Trophoblast cell (in vitro differentiated cells and primary cell): ENCODE data around the gene FAAP100.

Experiments
- DNase-seq, 2 donors: peaks; one replicate each; pipeline ENCODE4 v3.0.0-alpha.2; 2016
- H2AFZ ChIP-seq: 2 replicates; pipeline ENCODE4 v1.6.1; 2013; ENCODE audit warnings: low read length, moderate library complexity, mild to moderate bottlenecking; ENCODE audit not compliant: insufficient read depth, poor library complexity
- H2AK5ac ChIP-seq: 2 replicates; pipeline ENCODE4 v1.6.1; 2013; ENCODE audit warnings: mild to moderate bottlenecking, low read length
- H2BK120ac ChIP-seq: 2 replicates; pipeline ENCODE4 v1.6.1; 2013; ENCODE audit warnings: low read length, mild to moderate bottlenecking, moderate library complexity; ENCODE audit not compliant: insufficient read depth, poor library complexity
- H2BK12ac ChIP-seq: 2 replicates; pipeline ENCODE4 v1.6.1; 2013; ENCODE audit warnings: mild to moderate bottlenecking, low read length, moderate library complexity
- H2BK5ac ChIP-seq: 2 replicates; pipeline ENCODE4 v1.6.1; 2013; ENCODE audit warnings: low read length, low read depth, moderate library complexity, mild to moderate bottlenecking; ENCODE audit not compliant: poor library complexity
- H3K14ac ChIP-seq: 2 replicates; pipeline ENCODE4 v1.6.1; 2013; ENCODE audit warnings: mild to moderate bottlenecking, low read length
- H3K18ac ChIP-seq: 2 replicates; pipeline ENCODE4 v1.6.1; 2013; ENCODE audit warnings: mild to moderate bottlenecking, low read length
- H3K23ac ChIP-seq: 2 replicates; pipeline ENCODE4 v1.6.1; 2013; ENCODE audit warnings: low read length
- H3K27ac ChIP-seq: 2 replicates; pipeline ENCODE4 v1.5.1; 2013; ENCODE audit warnings: low read depth, mild to moderate bottlenecking, inconsistent platforms, low read length, moderate library complexity
- H3K27me3 ChIP-seq: 2 replicates; pipeline ENCODE4 v1.6.1; 2013; ENCODE audit warnings: inconsistent platforms, mild to moderate bottlenecking, low read length, moderate library complexity; ENCODE audit not compliant: insufficient read depth
- H3K36me3 ChIP-seq, 2 experiments: 1 replicate in 1 of 2; 2 replicates in 1 of 2; pipeline ENCODE4 v1.6.1; 2013; ENCODE audit warnings: low read length in 2 of 2, mild to moderate bottlenecking in 2 of 2, moderate library complexity in 1 of 2; ENCODE audit not compliant: insufficient read depth in 2 of 2, control insufficient read depth in 1 of 2
- H3K4ac ChIP-seq: 2 replicates; pipeline ENCODE4 v1.6.1; 2013; ENCODE audit warnings: low read depth, mild to moderate bottlenecking, low read length, moderate library complexity
- H3K4me1 ChIP-seq, 2 experiments: 1 replicate in 1 of 2; 2 replicates in 1 of 2; pipeline ENCODE4 v1.6.1; 2013; ENCODE audit warnings: low read length in 2 of 2, mild to moderate bottlenecking in 2 of 2, moderate library complexity in 1 of 2; ENCODE audit not compliant: insufficient read depth in 2 of 2, control insufficient read depth in 1 of 2
- H3K4me2 ChIP-seq: 2 replicates; pipeline ENCODE4 v1.6.1; 2013; ENCODE audit warnings: inconsistent platforms, mild to moderate bottlenecking, low read length, moderate library complexity
- H3K4me3 ChIP-seq: 2 replicates; pipeline ENCODE4 v1.5.1; 2013; ENCODE audit warnings: mild to moderate bottlenecking, low read depth, low read length, inconsistent platforms
- H3K79me1 ChIP-seq: one replicate; pipeline ENCODE4 v1.6.1; 2013; ENCODE audit warnings: low read length
- H3K79me2 ChIP-seq: 2 replicates; pipeline ENCODE4 v1.6.1; 2013; ENCODE audit warnings: low read length, mild to moderate bottlenecking; ENCODE audit not compliant: control insufficient read depth, insufficient read depth, poor library complexity
- H3K9ac ChIP-seq: 2 replicates; pipeline ENCODE4 v1.6.1; 2013; ENCODE audit warnings: mild to moderate bottlenecking, low read length
- H3K9me3 ChIP-seq: 2 replicates; pipeline ENCODE4 v1.6.1; 2013; ENCODE audit warnings: low read depth, mild to moderate bottlenecking, control low read depth, inconsistent platforms, low read length; ENCODE audit not compliant: insufficient read depth
- H4K12ac ChIP-seq: 2 replicates; pipeline ENCODE4 v1.6.1; 2013; ENCODE audit warnings: low read depth, mild to moderate bottlenecking, low read length, moderate library complexity
- H4K8ac ChIP-seq: 2 replicates; pipeline ENCODE4 v1.6.1; 2013; ENCODE audit warnings: low read depth, mild to moderate bottlenecking, low read length, moderate library complexity
- H4K91ac ChIP-seq: one replicate; pipeline ENCODE4 v1.6.1; 2013; ENCODE audit warnings: low read depth, mild to moderate bottlenecking, low read length, moderate library complexity
- WGBS: extraction: QIAGEN DNeasy Blood & Tissue Kit; methylation state at CpG from one replicate; pipeline ENCODE4 v1.1.7; 2013; ENCODE audit warnings: missing lambda C conversion rate; ENCODE audit not compliant: insufficient read length, insufficient coverage; ENCODE audit errors: extremely low coverage; 5-methylcytosine and 5-hydroxymethylcytosine counted together

FAAP100 gene

GRCh38 chr17:81556863-81557262 is 4.7 kb upstream of the FAAP100 start:
- Histone ChIP-seq H3K79me1 (peaks cover 7% of the 10 kb centered on the region), H2BK5ac (no peak overlapping the region), H3K79me2 (peaks cover 5% of the 10 kb centered on the region), H3K27ac (no peak overlapping the region), H3K18ac (no peak overlapping the region), H3K9me3 (no peaks in the 10 kb centered on the region), H3K4ac (no peak overlapping the region), H2BK12ac (no peak overlapping the region), H4K8ac (no peak overlapping the region), H2AFZ (no peak overlapping the region), H3K36me3 (peaks cover 47 to 55% of the 10 kb centered on the region in 2 experiments), H2AK5ac (no peak overlapping the region), H3K4me3 (no peak overlapping the region), H2BK120ac (no peak overlapping the region), H3K23ac (no peak overlapping the region), H3K14ac (no peak overlapping the region), H3K27me3 (no peaks in the 10 kb centered on the region), H4K91ac (no peak overlapping the region), H3K4me2 (no peak overlapping the region), H3K4me1 (peaks cover 0 to 6% of the 10 kb centered on the region in 2 experiments), H4K12ac (no peak overlapping the region), H3K9ac (no peak overlapping the region)
- no peak for DNase-seq
- WGBS, result no CpG with 5 or more reads among the region's 6 CpGs

GRCh38 chr17:81556175-81556691 is 4.1 kb upstream of the FAAP100 start:
- H3K4me1 ChIP-seq, result peaks cover under 1 to 12% of the 10 kb centered on the region in 2 experiments
- WGBS, result no CpG with 5 or more reads among the region's 9 CpGs
- H3K23ac ChIP-seq, result no peak overlapping the region
- peaks cover 9% of the 10 kb centered on the region for H3K79me2 ChIP-seq
- H4K8ac ChIP-seq, result no peak overlapping the region
- H3K9ac ChIP-seq, result no peak overlapping the region
- peak overlapping the region; percentile 10 for H4K12ac ChIP-seq
- no peak overlapping the region for H3K18ac ChIP-seq
- no peaks in the 10 kb centered on the region for H3K27me3 ChIP-seq
- no peak overlapping the region for H2BK5ac ChIP-seq
- no peak overlapping the region for H3K4me3 ChIP-seq
- no peak overlapping the region for H2BK120ac ChIP-seq
- H2BK12ac ChIP-seq, result no peak overlapping the region
- H3K4me2 ChIP-seq, result no peak overlapping the region
- DNase-seq, result no peak
- H3K36me3 ChIP-seq, result peaks cover 45 to 51% of the 10 kb centered on the region in 2 experiments
- H2AFZ ChIP-seq, result no peak overlapping the region
- H4K91ac ChIP-seq, result no peak overlapping the region
- no peak overlapping the region for H3K14ac ChIP-seq
- peaks cover 9% of the 10 kb centered on the region for H3K79me1 ChIP-seq
- no peak overlapping the region for H2AK5ac ChIP-seq
- no peak overlapping the region for H3K4ac ChIP-seq
- no peaks in the 10 kb centered on the region for H3K9me3 ChIP-seq
- no peak overlapping the region for H3K27ac ChIP-seq

GRCh38 chr17:81553616-81554181 is 1.5 kb upstream of the FAAP100 start:
- Histone ChIP-seq H3K79me2 (peaks cover 9% of the 10 kb centered on the region), H3K4me2 (peak overlapping the region; percentile 90), H3K27ac (no peak overlapping the region), H2BK5ac (no peak overlapping the region), H4K91ac (no peak overlapping the region), H3K23ac (no peak overlapping the region), H4K8ac (no peak overlapping the region), H3K36me3 (peaks cover 42 to 49% of the 10 kb centered on the region in 2 experiments), H3K27me3 (no peaks in the 10 kb centered on the region), H2BK120ac (no peak overlapping the region), H4K12ac (peak overlapping the region; percentile 20), H2AK5ac (no peak overlapping the region), H3K4me1 (peaks cover 2 to 15% of the 10 kb centered on the region in 2 experiments), H3K4ac (no peak overlapping the region), H2BK12ac (no peak overlapping the region), H3K14ac (no peak overlapping the region), H3K18ac (no peak overlapping the region), H3K9me3 (no peaks in the 10 kb centered on the region), H3K79me1 (peaks cover 9% of the 10 kb centered on the region), H3K9ac (no peak overlapping the region), H2AFZ (no peak overlapping the region), H3K4me3 (no peak overlapping the region)
- peak in 1 of 2 donors; percentile 52 for DNase-seq
- no CpG with 5 or more reads among the region's 24 CpGs for WGBS

DNA sequence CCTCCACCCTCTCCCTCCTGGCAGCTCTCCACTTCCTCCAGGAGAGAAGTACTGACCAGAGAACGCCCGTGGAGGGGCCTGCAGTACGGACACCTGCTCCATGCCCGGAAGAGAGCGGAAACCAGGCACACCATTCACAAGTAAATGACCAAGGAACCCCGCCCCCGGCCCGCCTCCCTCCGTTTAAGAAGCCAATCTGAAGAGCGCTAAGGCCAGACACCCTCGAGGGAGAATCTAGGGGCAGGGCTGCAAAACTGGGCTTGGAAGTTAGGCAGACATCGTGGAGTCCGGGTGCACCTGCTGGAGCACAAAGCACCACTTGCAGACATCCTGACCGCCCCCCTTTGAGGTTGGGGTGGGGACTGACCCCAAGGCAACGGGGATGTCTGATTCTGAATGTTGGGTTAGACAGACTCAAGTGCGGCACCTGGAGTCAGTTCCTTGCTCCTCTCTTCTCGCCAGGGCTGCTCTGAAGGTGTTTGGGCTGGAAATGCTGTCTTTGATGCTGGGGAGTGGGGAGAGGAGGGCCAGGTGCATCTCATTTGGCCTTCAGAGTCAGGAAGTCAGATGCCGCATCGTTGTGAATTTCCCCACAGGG is 964 bp upstream of the FAAP100 start:
- H3K27me3 ChIP-seq, result no peaks in the 10 kb centered on the region
- no peak overlapping the region for H2AK5ac ChIP-seq
- H4K91ac ChIP-seq, result peak overlapping the region; percentile 71
- no peak overlapping the region for H2BK12ac ChIP-seq
- WGBS, result no CpG with 5 or more reads among the region's 19 CpGs
- H3K14ac ChIP-seq, result no peak overlapping the region
- peaks cover 40 to 45% of the 10 kb centered on the region in 2 experiments for H3K36me3 ChIP-seq
- H3K9ac ChIP-seq, result peak overlapping the region; percentile 90
- peak; percentile 77 to 78 for DNase-seq
- H3K4me1 ChIP-seq, result peaks cover 2 to 15% of the 10 kb centered on the region in 2 experiments
- no peak overlapping the region for H3K23ac ChIP-seq
- peak overlapping the region; percentile 11 for H2AFZ ChIP-seq
- no peak overlapping the region for H4K8ac ChIP-seq
- peak overlapping the region; percentile 98 for H3K4me3 ChIP-seq
- peak overlapping the region; percentile 75 for H3K27ac ChIP-seq
- no peak overlapping the region for H3K4ac ChIP-seq
- H3K79me1 ChIP-seq, result peaks cover 9% of the 10 kb centered on the region
- H3K18ac ChIP-seq, result no peak overlapping the region
- no peak overlapping the region for H2BK120ac ChIP-seq
- peaks cover 9% of the 10 kb centered on the region for H3K79me2 ChIP-seq
- H3K4me2 ChIP-seq, result peak overlapping the region; percentile 90
- no peaks in the 10 kb centered on the region for H3K9me3 ChIP-seq
- H2BK5ac ChIP-seq, result no peak overlapping the region
- H4K12ac ChIP-seq, result no peak overlapping the region
